Measurements from ENCODE around the gene ARFGAP1.

ARFGAP1 gene

DNA sequence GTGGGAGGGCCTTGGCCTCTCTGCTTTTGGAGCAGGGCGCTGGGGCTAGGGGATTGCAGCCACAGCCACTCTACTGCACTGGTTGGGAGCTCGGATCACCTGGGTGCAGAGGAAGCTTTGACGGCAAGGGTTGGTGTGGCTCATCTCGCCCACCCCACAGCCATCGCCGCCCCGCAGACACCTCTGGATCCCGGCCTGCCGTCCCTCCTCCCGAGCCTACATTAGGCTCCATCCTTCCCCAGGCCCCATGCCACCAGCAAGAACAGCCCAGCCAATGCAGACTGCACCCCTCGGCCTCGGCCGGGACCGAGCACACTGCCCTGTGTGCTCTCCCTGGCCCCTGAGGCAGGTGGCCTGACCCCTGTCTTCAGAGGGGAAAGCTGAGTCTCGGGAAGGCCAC, 12.1 kb upstream of the ARFGAP1 start:
- DNase-seq (ENCODE audit: low read depth), result no peak

- no peak for DNase-seq (ENCODE audit: low read depth)
Observed at GRCh38 chr20:63261060-63261794, 11.4 kb upstream of the ARFGAP1 start.

- no peak for DNase-seq (ENCODE audit: low read depth)
Observed at GRCh38 chr20:63261795-63262528, 10.7 kb upstream of the ARFGAP1 start.

DNA sequence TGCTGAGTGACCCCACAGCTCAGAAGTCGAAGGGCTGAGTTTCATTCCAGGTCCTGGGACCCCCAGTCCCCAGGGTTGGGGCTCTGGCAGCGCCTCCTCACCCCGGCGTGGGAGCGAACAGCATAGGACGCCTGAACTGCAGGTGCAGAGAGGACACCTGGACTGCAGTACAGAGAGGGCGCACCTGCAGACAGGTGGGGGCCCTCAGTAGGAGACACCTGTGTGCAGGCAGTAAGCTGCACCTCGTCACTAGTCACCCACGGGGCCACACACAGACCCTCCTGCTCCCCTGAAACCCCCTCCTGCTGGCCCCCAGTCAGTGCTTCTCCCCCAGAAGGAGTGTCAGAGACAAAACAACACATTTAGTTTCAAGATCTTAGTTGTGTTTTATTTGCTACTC, 9.8 kb upstream of the ARFGAP1 start:
- DNase-seq (ENCODE audit: low read depth), result no peak

DNA sequence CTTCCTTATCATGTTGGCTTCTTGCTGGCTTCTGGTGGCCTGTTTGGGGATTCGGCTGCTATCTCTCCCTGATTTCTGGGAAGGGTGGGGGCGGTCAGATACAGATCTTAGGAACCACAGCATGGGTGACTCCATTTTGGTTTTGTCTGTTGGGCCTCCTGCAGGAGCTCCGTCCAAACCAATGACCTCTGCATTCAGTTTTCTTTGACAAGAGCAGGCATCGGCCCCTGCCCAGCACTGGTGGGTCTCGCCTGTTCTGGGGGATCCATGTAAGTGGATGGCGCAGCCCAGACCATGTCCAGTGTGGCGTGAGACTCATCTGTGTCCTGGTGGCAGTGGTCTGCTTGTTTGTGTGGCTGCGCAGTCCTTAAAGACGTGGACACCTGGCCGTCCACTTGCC, 8.6 kb upstream of the ARFGAP1 start:
- DNase-seq (ENCODE audit: low read depth), result no peak

DNA sequence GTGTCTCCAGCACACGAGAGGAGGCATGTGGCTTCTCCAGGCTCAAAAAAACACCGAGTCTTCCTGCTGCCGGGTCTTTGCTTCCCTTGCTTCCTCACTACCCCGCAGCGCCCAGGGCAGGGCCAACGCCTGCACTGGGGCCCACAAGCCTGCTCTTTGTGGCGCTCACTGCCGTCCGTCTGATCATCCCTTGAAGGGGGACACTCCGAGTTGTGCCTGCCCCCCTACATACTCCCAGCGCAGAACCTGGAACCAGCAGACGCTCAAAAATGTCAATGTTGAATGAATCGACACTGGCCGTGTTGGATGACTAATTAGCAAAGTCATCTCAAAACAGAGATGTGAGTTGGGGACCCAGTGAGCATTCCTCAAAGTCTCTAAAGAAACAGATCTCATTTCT, 8.1 kb upstream of the ARFGAP1 start:
- DNase-seq (ENCODE audit: low read depth), result no peak

DNA sequence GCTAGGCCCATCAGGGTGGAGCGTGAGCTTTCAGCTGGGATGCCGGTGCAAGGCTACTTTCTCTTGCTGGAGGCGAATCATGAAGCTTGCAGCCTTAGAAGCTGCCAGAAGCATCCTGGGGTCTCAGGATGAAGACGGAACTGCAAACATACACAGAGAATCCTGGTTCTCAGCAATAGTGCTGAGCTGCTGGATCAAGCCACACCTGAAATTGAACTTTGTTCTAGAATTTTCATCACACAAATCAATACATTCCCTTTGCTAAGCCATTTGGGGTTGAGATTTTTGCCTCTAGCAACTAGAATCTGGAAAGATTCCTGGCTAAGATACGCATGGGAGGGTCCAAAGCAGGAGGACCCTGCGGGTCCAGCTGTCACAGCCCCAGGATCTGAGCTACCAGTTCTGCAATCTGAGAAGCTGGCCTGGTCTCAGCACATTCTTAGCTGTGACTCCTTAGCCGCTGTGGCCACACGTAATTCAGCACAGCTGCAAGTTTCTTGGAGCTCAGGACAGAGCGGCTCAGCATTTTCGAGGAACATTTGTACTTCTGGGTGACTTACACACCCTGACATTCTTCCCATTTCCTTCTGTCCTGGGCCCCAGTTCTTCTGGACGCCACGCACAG, 6.6 kb upstream of the ARFGAP1 start:
- DNase-seq (ENCODE audit: low read depth), result no peak

- no peak for DNase-seq (ENCODE audit: low read depth)
Observed at GRCh38 chr20:63267691-63268090, 4.9 kb upstream of the ARFGAP1 start.

GRCh38 chr20:63268256-63268655, 4.4 kb upstream of the ARFGAP1 start:
- no peak for DNase-seq (ENCODE audit: low read depth)

DNA sequence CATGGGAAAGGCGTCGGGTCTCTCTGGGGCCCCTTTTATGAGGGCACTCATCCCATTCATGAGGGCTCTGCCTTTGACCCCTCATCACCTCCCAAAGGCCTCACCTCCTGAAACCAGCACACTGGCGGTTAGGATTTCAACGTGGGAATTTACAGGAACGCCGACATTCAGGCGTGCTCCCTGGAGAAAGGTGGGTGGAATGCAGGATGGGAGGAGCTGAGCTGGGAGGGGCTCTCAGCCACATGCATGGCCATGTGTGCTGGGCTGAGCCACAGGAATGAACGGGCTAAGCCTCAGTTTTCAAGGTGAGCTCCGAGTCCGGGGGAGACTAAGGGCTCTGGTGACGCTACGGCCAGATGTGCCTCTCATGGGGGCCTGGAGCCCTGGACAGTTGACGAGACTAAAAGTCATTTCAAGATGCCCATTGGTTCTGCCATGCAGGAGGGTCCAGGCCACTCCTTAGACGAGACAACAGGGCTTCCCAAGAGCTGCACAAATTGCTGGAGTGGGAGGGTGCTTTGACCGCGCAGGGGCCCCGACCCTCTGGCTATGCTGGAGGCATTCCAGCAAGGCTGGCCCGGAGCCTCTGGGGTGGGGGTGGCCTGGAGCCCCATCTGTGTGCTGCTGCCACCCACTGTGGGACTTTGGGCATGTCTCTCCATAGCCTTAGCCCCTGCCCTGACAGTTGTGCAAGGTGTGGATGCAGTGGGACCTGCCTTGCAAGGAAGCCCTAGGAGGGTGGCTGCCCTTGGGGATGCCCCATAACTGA, 3.8 kb upstream of the ARFGAP1 start:
- DNase-seq (ENCODE audit: low read depth), result no peak

- DNase-seq (ENCODE audit: low read depth), result no peak
Observed at GRCh38 chr20:63269724-63270123, 2.9 kb upstream of the ARFGAP1 start.

DNA sequence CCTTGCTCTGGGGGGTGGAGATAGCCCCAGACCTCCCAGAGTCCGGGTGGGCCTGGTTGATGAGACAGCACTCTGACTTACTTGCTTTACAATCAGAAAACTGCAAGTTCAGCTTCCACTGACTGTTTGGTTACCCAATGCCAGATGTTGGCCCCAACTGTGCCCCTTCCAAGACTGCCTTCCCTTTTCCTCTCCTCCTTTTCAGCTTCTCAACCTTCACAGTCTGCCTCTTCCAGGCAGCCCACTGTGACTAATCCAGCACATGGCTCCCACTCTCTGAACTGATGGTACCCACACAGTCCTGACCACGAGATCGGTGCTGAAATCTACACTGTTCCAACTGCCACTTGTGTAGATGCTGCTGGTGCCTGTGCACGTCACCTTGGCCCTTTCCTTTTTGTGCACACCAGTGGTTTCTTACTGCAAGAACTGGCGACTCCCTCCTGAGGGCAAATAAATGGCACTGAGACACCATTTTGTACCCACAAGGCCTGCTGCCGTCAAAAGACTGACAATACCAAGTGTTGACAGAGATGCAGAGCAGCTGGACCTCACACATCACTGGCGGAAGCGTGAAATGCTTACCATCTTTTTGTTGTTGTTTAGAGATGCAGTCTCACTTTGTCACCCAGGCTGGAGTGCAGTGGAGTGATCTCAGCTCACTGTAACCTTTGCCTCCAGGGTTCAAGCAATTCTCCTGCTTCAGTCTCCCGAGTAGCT, 1.8 kb upstream of the ARFGAP1 start:
- DNase-seq (ENCODE audit: low read depth), result no peak

- DNase-seq (ENCODE audit: low read depth), result no peak
Observed at GRCh38 chr20:63273059-63273579, 506 bp downstream of the ARFGAP1 start.

- no peak for DNase-seq (ENCODE audit: low read depth)
Observed at GRCh38 chr20:63273635-63274380, 1.2 kb downstream of the ARFGAP1 start.

- no peak for DNase-seq (ENCODE audit: low read depth)
Observed at GRCh38 chr20:63274381-63275228, 2.0 kb downstream of the ARFGAP1 start.

- DNase-seq (ENCODE audit: low read depth), result no peak
Observed at GRCh38 chr20:63275825-63276224, 3.2 kb downstream of the ARFGAP1 start.

DNA sequence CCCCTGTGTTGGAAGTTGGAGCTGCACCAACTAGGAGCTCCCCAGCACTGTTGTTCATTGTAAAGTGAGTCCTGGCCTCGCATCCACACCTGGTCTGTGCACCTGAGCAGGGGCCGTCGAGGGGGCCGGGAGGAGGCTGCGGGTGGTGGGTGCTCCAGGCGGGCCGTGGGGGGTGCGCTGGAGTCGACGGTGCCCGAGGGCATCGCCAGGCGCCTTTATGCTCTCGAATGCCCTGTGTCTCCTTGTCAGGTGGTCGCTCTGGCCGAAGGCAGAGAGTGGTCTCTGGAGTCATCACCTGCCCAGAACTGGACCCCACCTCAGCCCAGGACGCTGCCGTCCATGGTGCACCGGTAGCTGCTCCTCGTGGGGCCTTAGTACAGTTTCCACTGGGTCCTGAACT, 4.3 kb downstream of the ARFGAP1 start:
- no peak for DNase-seq (ENCODE audit: low read depth)

DNA sequence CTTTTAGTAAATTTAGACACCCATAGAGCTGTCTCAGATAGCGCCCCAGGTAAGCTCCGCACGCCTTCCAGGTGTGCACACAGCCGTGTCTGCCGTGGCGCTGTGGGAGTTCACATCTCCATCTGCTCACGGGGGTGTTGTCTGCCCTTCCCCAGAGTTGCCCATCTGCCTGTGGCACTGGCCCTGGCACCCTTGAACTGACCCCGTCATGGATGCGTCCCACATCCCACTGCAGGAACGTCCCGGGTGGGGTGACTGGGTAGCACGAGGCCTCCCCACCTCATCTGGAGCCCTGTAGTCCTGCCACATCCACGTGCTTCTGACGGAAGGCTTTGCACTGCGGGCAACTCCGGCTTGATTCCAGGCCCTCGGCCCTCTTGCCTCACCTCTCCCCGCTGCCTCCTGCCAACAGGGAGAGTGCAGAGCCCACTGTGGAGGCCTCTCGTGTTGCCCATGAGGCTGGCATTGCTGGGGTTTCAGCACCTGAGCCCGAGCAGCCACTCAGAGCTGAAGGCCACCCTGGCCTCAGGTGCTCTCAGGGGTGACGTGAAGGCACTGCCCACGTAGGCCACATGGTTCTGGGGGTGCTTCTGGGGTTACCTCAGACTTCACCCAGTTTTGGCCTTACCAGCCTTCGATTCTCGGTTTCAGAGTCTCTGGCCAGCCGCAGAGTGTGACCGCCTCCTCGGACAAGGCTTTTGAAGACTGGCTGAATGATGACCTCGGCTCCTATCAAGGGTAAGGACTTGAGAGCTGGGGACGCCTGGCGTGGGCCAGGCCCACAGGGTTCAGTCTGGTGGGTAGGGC, 5.1 kb downstream of the ARFGAP1 start:
- DNase-seq (ENCODE audit: low read depth), result no peak

DNA sequence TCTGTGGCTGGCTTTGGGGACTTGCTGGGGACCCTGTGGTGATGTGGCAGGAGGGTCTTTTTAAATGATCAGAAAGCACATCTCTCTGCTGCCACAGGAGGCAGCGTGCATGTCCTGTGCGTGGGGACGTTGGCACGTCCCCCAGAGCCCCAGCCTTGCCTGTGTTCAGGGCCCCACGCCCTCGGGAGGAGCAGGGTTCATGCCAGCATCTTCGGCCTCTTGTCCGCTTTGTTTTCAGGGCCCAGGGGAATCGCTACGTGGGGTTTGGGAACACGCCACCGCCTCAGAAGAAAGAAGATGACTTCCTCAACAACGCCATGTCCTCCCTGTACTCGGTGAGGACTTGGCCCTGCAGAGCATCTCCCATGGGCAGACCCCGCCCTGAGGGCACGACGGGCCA, 6.0 kb downstream of the ARFGAP1 start:
- no peak for DNase-seq (ENCODE audit: low read depth)
